Fibroblast of peridontal ligament (primary cell): Measurements from ENCODE around the gene ZDHHC9.
"Not testable (repeated sequence)": the region's sequence is repeated elsewhere in the genome, so short reads cannot be mapped to it uniquely, and the experiment has no call there.

ENCODE experiments used
- DNase-seq: peaks from one replicate; pipeline ENCODE4 v3.0.0-alpha.2; 2010; ENCODE audit errors: extremely low read depth

The ZDHHC9 gene

GRCh38 chrX:129843459-129844306 is at the start of gene ZDHHC9:
ZDHHC9 (minus strand) TSS chrX:129843886; CDS start chrX:129841945, 1,941 bp downstream.
- peak; percentile 84 for DNase-seq

GRCh38 chrX:129877401-129877800 is 33.7 kb upstream of the ZDHHC9 start:
- DNase-seq: no peak

GRCh38 chrX:129876771-129877305 is 33.2 kb upstream of the ZDHHC9 start:
- peak; percentile 33 for DNase-seq

- DNase-seq: peak; percentile 79
These were observed 32.0 kb upstream of the ZDHHC9 start for GRCh38 chrX:129875669-129876068.

- no peak for DNase-seq
These were observed 28.8 kb upstream of the ZDHHC9 start for GRCh38 chrX:129872524-129872923.

GRCh38 chrX:129866321-129866720 is 22.6 kb upstream of the ZDHHC9 start:
- not testable (repeated sequence) for DNase-seq

GRCh38 chrX:129859134-129859533 is 15.4 kb upstream of the ZDHHC9 start:
- DNase-seq: not testable (repeated sequence)

GRCh38 chrX:129851825-129852224 is 8.1 kb upstream of the ZDHHC9 start:
- not testable (repeated sequence) for DNase-seq

- no peak for DNase-seq
These were observed 3.0 kb upstream of the ZDHHC9 start for GRCh38 chrX:129846716-129847115.

GRCh38 chrX:129845616-129846190 is 2.0 kb upstream of the ZDHHC9 start:
- DNase-seq: no peak

- DNase-seq: no peak
These were observed 552 bp downstream of the ZDHHC9 start for GRCh38 chrX:129843209-129843458.

GRCh38 chrX:129842510-129843208 is 1.0 kb downstream of the ZDHHC9 start:
- peak; percentile 38 for DNase-seq

- DNase-seq: no peak
These were observed 3.3 kb downstream of the ZDHHC9 start for GRCh38 chrX:129840344-129840743.

- DNase-seq: no peak
These were observed 6.9 kb downstream of the ZDHHC9 start for GRCh38 chrX:129836827-129837226.

GRCh38 chrX:129833153-129833990 is 10.3 kb downstream of the ZDHHC9 start:
- DNase-seq: peak; percentile 72

GRCh38 chrX:129831091-129831885 is 12.4 kb downstream of the ZDHHC9 start:
- DNase-seq: no peak

GRCh38 chrX:129830494-129830893 is 13.2 kb downstream of the ZDHHC9 start:
- no peak for DNase-seq

GRCh38 chrX:129825746-129826505 is 17.8 kb downstream of the ZDHHC9 start:
- no peak for DNase-seq

GRCh38 chrX:129824620-129825019 is 19.1 kb downstream of the ZDHHC9 start:
- no peak for DNase-seq

- DNase-seq: no peak
These were observed 20.2 kb downstream of the ZDHHC9 start for GRCh38 chrX:129823522-129823921.
